Measurements from ENCODE around the gene CPPED1. TPM values are rescaled to one million over a fixed set of nuclear protein-coding genes. Genes with fewer than 3 reads are reported as not detected.

The CPPED1 gene
- total RNA-seq (2021): 7.9 and 10.8 TPM in 2 replicates
- long read RNA-seq, full-length matches to known transcripts: 109 of 116 reads
- long read RNA-seq, partial matches to known transcripts: 1 of 116 reads
- long read RNA-seq, other reads (novel, unspliced or antisense): 6 of 116 reads

GRCh38 chr16:12803203-12804093, at the start of gene CPPED1:
CPPED1 (minus strand) TSS chr16:12803887; CDS start chr16:12803776, 111 bp downstream.
- no peak for TF ChIP-seq CTCF (conservative IDR thresholded peaks at IDR 0.05)
- no CpG with 5 or more reads among the region's 56 CpGs for WGBS (ENCODE audit: extremely low coverage, insufficient read length, low lambda C conversion rate)
- peak within 1 kb of the TSS; percentile 18 for H4K5ac ChIP-seq (ENCODE audit: insufficient read length, low read depth, low read length)

More at GRCh38 chr16:12803203-12804093, at the start of gene CPPED1:
- H3K23ac ChIP-seq (ENCODE audit: insufficient read length, low read depth, low read length): no peak within 1 kb of the TSS
- peak within 1 kb of the TSS; percentile 89 for H3K4me3 Mint-ChIP-seq
- no peak within 1 kb of the TSS for H3K27ac ChIP-seq (ENCODE audit: insufficient read length, low read depth, low read length)
- peak within 1 kb of the TSS; percentile 88 for H3K14ac ChIP-seq (ENCODE audit: insufficient read depth, low read length)
- H2BK20ac ChIP-seq (ENCODE audit: low read depth, low read length, poor library complexity, severe bottlenecking): no peak within 1 kb of the TSS
- H4K91ac ChIP-seq (ENCODE audit: insufficient read length, low read depth, low read length): no peak within 1 kb of the TSS
- H3K79me1 ChIP-seq (ENCODE audit: insufficient read depth, low read depth, low read length, poor library complexity, severe bottlenecking): no peaks in the 10 kb centered on the region
- no peaks in the 10 kb centered on the region for H3K27me3 Mint-ChIP-seq (ENCODE audit: low read depth)
- no peak within 1 kb of the TSS for H2BK12ac ChIP-seq (ENCODE audit: insufficient read length, low read depth, low read length)
- H3K4me1 Mint-ChIP-seq: peaks cover 15 to 17% of the 10 kb centered on the region in 2 experiments
- H2AFZ ChIP-seq (ENCODE audit: low read length): no peak within 1 kb of the TSS
- peaks cover 6% of the 10 kb centered on the region for H3K23me2 ChIP-seq (ENCODE audit: insufficient read length, low read depth, low read length, poor library complexity, severe bottlenecking)
- H3K4ac ChIP-seq (ENCODE audit: low read depth, low read length): no peak within 1 kb of the TSS
- no peaks in the 10 kb centered on the region for H3K4me1 ChIP-seq (ENCODE audit: insufficient read depth, low read length)
- no peak within 1 kb of the TSS for H2BK5ac ChIP-seq (ENCODE audit: insufficient read length, low read length)
- no peak within 1 kb of the TSS for H2BK15ac ChIP-seq (ENCODE audit: low read depth, low read length)
- peak within 1 kb of the TSS; percentile 64 for H3K18ac ChIP-seq (ENCODE audit: insufficient read length, low read depth, low read length)
- H4K8ac ChIP-seq (replicated peaks; ENCODE audit: insufficient read length, low read depth, low read length): no peak within 1 kb of the TSS
- peak within 1 kb of the TSS; percentile 47 for H3K4me2 ChIP-seq (ENCODE audit: insufficient read depth, insufficient read length, low read length)
- peak within 1 kb of the TSS; percentile 76 for H3K9ac ChIP-seq (ENCODE audit: extremely low read depth, insufficient read length, low read length)
- no peaks in the 10 kb centered on the region for H3K9me3 ChIP-seq (ENCODE audit: control insufficient read depth, low read depth, low read length)
- no peaks in the 10 kb centered on the region for H3K27me3 ChIP-seq (ENCODE audit: insufficient read depth, low read length)
- H2AK5ac ChIP-seq (ENCODE audit: insufficient read length, low read length): no peak within 1 kb of the TSS
- no peaks in the 10 kb centered on the region for H3K79me2 ChIP-seq (ENCODE audit: insufficient read depth, low read length)
- DNase-seq: peak; percentile 91
- H3K36me3 Mint-ChIP-seq (ENCODE audit: insufficient read depth in 1 of 3, low read depth in 3 of 3): no peaks in the 10 kb centered on the region
- H3K9me3 Mint-ChIP-seq: no peaks in the 10 kb centered on the region
- no peak within 1 kb of the TSS for H3K56ac ChIP-seq (ENCODE audit: insufficient read length, low read depth, low read length)
- no peak within 1 kb of the TSS for H2BK120ac ChIP-seq (ENCODE audit: low read depth, low read length, poor library complexity, severe bottlenecking)
- no peaks in the 10 kb centered on the region for H4K20me1 ChIP-seq (ENCODE audit: control insufficient read depth, insufficient read depth, insufficient read length)
- H3T11ph ChIP-seq (ENCODE audit: low read length): no peak within 1 kb of the TSS
- H3K27ac Mint-ChIP-seq: peak within 1 kb of the TSS; percentile 94 to 97 (median 96); a peak in 6 of 7 replicates
